Prostate gland (tissue), 2 donors: ENCODE results near the gene IL32.

Source experiments
- CTCF ChIP-seq, 4 experiments: fragments of 200-600 bp in 2 of 4; fragments of 450-650 bp in 2 of 4; sonication (generic) in 2 of 4; IDR thresholded peaks; 1 replicate in 3 of 4; 2 replicates in 1 of 4; pipeline ENCODE4 v1.5.1; 2016 to 2019; ENCODE audit warnings: antibody characterized with exemption in 4 of 4, mild to moderate bottlenecking in 2 of 4, moderate library complexity in 2 of 4
- POLR2A ChIP-seq: fragments of 450-650 bp; IDR thresholded peaks from one replicate; pipeline ENCODE4 v1.6.1; 2016; ENCODE audit warnings: antibody characterized with exemption, mild to moderate bottlenecking

GRCh38 chr16:3038256-3038655 is 27.2 kb upstream of the IL32 start:
- no peak for TF ChIP-seq POLR2A
- TF ChIP-seq CTCF (IDR thresholded peaks at IDR 0.05), result no peak
